Psoas muscle (tissue), 8 donors: ENCODE data around the gene PPP6R2. TPM values are rescaled to one million over a fixed set of nuclear protein-coding genes. Genes with fewer than 3 reads are reported as not detected.

Source experiments
- ATAC-seq, 4 donors: fragments of 200-7000 bp; cut with Tn5 transposase; one replicate each; pipeline ENCODE4 v1.9.1; 2020; ENCODE audit warnings: moderate library complexity in 3 of 4, mild to moderate bottlenecking in 2 of 4
- DNase-seq, 2 donors: peaks; one replicate each; pipeline ENCODE4 v3.0.0-alpha.2; 2020
- H3K27ac ChIP-seq: fragments of 200-600 bp; one replicate; pipeline ENCODE4 v1.8.0; 2022
- H3K27me3 ChIP-seq, 3 donors: fragments of 200-600 bp in 1 of 3; one replicate each; pipeline versions ENCODE4 v1.6.1 to v1.8.0; 2013 to 2022; ENCODE audit warnings: low read length in 2 of 3, mild to moderate bottlenecking in 2 of 3, moderate library complexity in 1 of 3; ENCODE audit not compliant: insufficient read depth in 3 of 3
- H3K36me3 ChIP-seq, 2 donors: fragments of 200-600 bp in 1 of 2; one replicate each; pipeline versions ENCODE4 v1.6.1 to v1.8.0; 2013 to 2022; ENCODE audit warnings: low read depth in 1 of 2, mild to moderate bottlenecking in 1 of 2, moderate library complexity in 1 of 2; ENCODE audit not compliant: insufficient read depth in 1 of 2
- H3K4me1 ChIP-seq: fragments of 200-600 bp; one replicate; pipeline ENCODE4 v1.8.0; 2022
- H3K4me3 ChIP-seq: fragments of 200-600 bp; one replicate; pipeline ENCODE4 v1.8.0; 2022; ENCODE audit warnings: mild to moderate bottlenecking
- H3K9me3 ChIP-seq: fragments of 200-600 bp; one replicate; pipeline ENCODE4 v1.8.0; 2022
- CTCF ChIP-seq: fragments of 200-600 bp; IDR thresholded peaks from one replicate; pipeline ENCODE4 v1.8.0; 2022; ENCODE audit warnings: antibody characterized with exemption
- WGBS, 3 donors: extraction: QIAGEN DNeasy Blood & Tissue Kit; methylation state at CpG; one replicate each; pipeline versions ENCODE4 v1.1.6 to v1.1.7; 2013; 5-methylcytosine and 5-hydroxymethylcytosine counted together
- intact Hi-C, 2 donors: fragments of 100-400 bp; cut with DNase I; formaldehyde crosslinking; loops; one replicate each; pipeline versions ENCODE4 v1.11.0 to v1.14.2; 2022
- polyA plus RNA-seq, 3 donors: library from polyadenylated mRNA; stranded (reverse); fragments of 200-250 nt; gene quantifications; one replicate each; pipeline ENCODE4 v1.2.3, GENCODE V29; 2013
- total RNA-seq, 4 donors: library from RNA; stranded (reverse); fragmentation: NEBNext Ultra II Directional in 2 of 4; extraction: Animal tissue kit (Norgen Biotek cat#: 25700) in 2 of 4; gene quantifications; one replicate each; pipeline versions ENCODE4 v1.2.1 to v1.2.4, GENCODE V29; 2021 to 2023
- donor health status: healthy with polysubstance abuse.
- donor health status: DM: no; HTN: no; CAD: no; lungs with moderate emphysema.
- donor health status: Bipolar disorder and iron deficiency.
- donor health status: healthy.
- donor health status: DM: yes; HTN: yes; CAD: no.
- donor health status: DM: no; HTN: no; CAD: no.
- donor health status: DM: no; HTN: no; CAD: no.
- donor health status: DM: yes; HTN: yes; CAD: no.

Gene PPP6R2
- total and polyA plus RNA-seq, 7 donors, result 31.6 to 48.2 (median 41.6) TPM

DNA sequence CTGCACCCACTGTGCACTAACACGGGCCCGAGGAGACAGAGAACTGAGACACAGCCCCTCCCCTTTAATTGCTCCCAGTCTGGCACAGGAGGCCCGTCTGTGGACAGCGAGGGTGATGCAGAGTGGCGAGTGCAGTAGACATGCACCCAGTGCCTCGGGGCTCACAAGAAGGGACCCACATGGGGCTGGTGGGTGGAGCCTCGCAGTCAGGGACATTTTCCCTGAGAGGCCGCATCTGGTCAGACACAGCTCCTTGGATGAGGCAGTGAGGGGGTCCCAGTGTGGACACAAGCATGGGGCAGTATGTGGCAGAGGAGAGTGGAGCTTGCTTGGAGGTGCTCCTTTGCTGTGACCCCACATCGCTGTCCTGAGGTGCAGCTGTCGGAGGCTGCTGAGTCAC, 76.9 kb downstream of the PPP6R2 start:
- no peak overlapping the region for H3K4me3 ChIP-seq
- H3K4me1 ChIP-seq, result no peaks in the 10 kb centered on the region
- no peaks in the 10 kb centered on the region for H3K27me3 ChIP-seq
- intact Hi-C loops, result no loop called here
- H3K9me3 ChIP-seq, result no peaks in the 10 kb centered on the region
- WGBS, 3 donors, result 85 to 90% (median 89%) methylated on average over 10 of the region's 10 CpGs
- ATAC-seq (no peak), DNase-seq (no peak)
- no peak overlapping the region for H3K27ac ChIP-seq
- peaks cover 9 to 99% of the 10 kb centered on the region in 2 donors for H3K36me3 ChIP-seq
- TF ChIP-seq CTCF, result no peak

DNA sequence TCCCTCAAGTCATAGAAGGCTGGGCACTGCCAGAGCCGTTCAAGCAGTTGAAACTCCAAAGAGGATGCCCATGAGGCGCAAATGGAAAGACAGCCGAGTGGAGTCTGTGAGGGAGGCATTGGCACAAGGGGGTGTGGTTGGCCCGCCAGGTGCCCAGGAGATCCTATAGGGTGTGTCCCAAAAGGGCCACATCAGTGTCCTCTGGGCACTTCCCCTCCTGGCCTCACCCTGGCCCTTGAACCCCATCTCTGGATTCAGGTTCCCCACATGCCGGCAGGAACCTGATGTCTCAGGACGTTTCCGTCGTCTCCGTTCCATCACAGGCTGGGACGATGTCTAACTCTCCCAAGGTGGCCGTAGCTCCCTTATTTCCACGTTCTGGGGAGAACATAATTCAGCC, 77.5 kb downstream of the PPP6R2 start:
- Histone ChIP-seq H3K4me3 (no peak overlapping the region), H3K36me3 (peaks cover 9 to 99% of the 10 kb centered on the region in 2 donors), H3K4me1 (no peaks in the 10 kb centered on the region), H3K9me3 (no peaks in the 10 kb centered on the region), H3K27ac (no peak overlapping the region), H3K27me3 (no peaks in the 10 kb centered on the region)
- ATAC-seq, result no peak
- intact Hi-C loops, result no loop called here
- WGBS, 3 donors, result 84 to 91% (median 90%) methylated on average over 12 of the region's 12 CpGs
- DNase-seq, result no peak
- TF ChIP-seq CTCF, result no peak

GRCh38 chr22:50422046-50422445, 78.9 kb downstream of the PPP6R2 start:
- Histone ChIP-seq H3K27ac (no peak overlapping the region), H3K36me3 (peaks cover 9 to 97% of the 10 kb centered on the region in 2 donors), H3K4me1 (no peaks in the 10 kb centered on the region), H3K27me3 (no peaks in the 10 kb centered on the region), H3K4me3 (no peak overlapping the region), H3K9me3 (no peaks in the 10 kb centered on the region)
- DNase-seq (no peak), ATAC-seq (no peak)
- intact Hi-C loops, result no loop called here
- TF ChIP-seq CTCF, result no peak
- WGBS, 3 donors, result 93 to 95% (median 94%) methylated on average over 14 of the region's 14 CpGs

- no peak overlapping the region for H3K27ac ChIP-seq
- 91 to 93% (median 93%) methylated on average over 21 of the region's 21 CpGs for WGBS, 3 donors
- no peaks in the 10 kb centered on the region for H3K9me3 ChIP-seq
- DNase-seq (no peak), ATAC-seq (no peak)
- H3K36me3 ChIP-seq, result peaks cover 9 to 97% of the 10 kb centered on the region in 2 donors
- no peak for TF ChIP-seq CTCF
- no peaks in the 10 kb centered on the region for H3K4me1 ChIP-seq
- intact Hi-C loops, result no loop called here
- no peaks in the 10 kb centered on the region for H3K27me3 ChIP-seq
- no peak overlapping the region for H3K4me3 ChIP-seq
These were observed 80.1 kb downstream of the PPP6R2 start for GRCh38 chr22:50422961-50423815.

- no peak for ATAC-seq
- Histone ChIP-seq H3K27me3 (no peaks in the 10 kb centered on the region), H3K27ac (no peak overlapping the region), H3K4me1 (no peaks in the 10 kb centered on the region), H3K36me3 (peaks cover 9 to 97% of the 10 kb centered on the region in 2 donors), H3K4me3 (no peak overlapping the region), H3K9me3 (no peaks in the 10 kb centered on the region)
- intact Hi-C loops, result no loop called here
- WGBS, 3 donors, result 94 to 96% (median 94%) methylated on average over 14 of the region's 14 CpGs
- TF ChIP-seq CTCF, result no peak
- DNase-seq, result no peak
These were observed 80.8 kb downstream of the PPP6R2 start for GRCh38 chr22:50423956-50424355.
